Globus pallidus (tissue), 1 donor: ENCODE data around the gene LTB.
A peak's percentile ranks its signal among the peaks of the same experiment; 100 is the strongest.
"Not testable (repeated sequence)": the region's sequence is repeated elsewhere in the genome, so short reads cannot be mapped to it uniquely, and the experiment has no call there.

Experiments used
- DNase-seq: peaks from one replicate; pipeline ENCODE4 v3.0.0-alpha.2; 2015; ENCODE audit warnings: low spot score

Gene LTB

DNA sequence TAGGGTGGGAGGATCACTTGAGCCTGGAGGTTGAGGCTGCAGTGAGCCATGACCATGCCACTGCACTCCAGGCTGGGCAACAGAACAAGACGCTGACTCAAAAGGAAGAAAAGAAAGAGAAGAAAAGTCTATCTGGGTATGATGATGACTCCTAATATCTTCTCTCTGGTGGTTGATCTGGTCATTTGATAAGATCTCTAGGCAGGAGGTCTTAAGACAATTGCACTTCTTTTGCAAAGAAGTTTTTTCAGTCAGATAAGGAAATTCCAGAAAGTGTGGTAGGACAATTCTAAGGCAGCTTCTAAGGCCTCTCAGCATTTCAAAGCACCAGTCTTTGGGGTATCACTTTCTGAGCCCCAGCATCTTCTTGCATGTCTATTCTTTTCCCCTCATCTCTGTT, 25.1 kb upstream of the LTB start:
- no peak for DNase-seq

DNA sequence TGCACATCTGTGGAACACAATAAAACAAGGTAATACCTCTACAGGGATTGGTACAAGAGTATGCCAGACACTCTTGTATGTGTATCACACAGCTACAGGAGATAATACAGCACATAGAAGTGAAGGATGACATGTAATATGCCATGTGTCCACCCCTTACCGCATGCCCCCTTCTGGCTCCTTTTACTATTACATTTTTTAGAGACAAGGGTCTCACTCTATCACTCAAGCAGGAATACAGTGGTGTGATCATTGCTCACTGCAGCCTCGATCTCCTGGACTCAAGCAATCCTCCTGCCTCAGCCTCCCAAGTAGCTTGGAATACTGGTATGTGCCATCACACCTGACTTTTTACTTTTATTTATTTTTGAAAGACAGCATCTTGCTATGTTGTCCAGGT, 14.8 kb upstream of the LTB start:
- DNase-seq = no peak

DNA sequence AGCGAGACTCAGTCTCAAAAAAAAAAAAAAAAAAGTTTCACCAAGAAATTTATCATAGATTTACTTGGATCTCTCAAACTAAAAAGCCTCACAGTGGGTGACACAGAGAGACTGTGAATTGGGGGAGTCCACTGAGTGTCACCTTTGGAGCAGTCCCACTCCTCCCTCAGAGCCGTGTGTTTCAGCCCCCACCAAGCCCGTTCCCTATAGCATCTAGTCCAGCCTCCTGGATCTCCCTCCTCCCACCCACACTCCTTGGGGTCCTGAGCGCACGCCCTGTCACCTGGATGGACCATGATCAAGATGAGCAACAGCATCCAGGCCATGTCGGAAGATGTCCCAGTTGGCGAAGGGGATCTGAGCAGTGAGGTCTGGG, 10.2 kb upstream of the LTB start:
- no peak for DNase-seq

DNA sequence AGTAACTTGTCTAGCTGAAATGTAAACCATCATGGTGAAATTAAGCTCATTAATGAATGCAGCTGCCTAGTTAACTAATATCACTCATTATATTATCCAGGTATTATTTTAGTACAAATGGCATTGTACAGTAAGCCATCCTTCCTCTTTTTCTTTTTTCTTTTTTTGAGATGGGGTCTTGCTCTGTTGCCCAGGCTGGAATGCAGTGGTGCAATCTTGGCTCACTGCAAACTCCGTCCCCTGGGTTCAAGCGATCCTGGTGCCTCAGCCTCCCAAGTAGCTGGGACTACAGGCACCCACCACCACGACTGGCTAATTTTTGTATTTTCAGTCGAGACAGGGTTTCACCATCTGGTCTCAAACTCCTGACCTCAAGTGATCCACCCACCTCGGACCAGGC, 8.5 kb upstream of the LTB start:
- DNase-seq = not testable (repeated sequence)

DNA sequence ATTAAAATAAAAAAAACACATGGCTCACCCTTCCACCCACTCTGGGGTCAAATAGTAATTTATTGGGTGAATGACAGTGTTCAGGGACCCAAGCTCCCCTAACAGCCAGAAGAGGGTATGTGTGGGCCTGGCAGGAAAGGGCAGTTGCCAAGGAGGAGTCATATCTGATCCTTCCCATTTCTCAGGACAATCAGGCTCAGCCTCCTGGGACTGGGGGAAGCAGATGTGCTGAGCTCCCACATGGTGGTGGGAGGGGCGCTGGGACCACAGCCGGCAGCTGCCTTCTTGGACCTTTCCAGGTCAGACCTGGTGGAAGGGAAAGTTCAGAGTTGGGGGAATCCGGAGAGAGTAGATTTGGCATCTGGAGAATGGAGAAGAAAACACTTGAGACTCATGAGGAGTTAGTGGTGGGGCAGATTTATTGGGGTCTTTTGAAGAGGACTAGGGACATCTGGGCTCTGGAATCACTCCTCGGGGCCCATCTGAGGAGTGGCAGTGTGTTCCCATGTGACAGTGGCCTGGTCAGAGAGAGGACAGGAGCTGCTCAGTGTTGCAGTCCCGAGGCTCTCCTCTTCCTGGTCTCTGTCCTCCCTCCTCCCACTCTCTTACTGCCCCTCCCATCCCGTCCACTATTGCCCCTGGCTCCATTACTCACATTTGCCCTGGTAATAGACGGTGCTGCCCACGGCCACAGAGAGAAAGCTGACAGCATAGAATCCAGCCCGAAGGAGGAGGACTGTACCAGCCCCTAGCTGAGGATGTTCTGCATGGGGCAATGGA, 6.8 kb upstream of the LTB start:
- DNase-seq = no peak

DNA sequence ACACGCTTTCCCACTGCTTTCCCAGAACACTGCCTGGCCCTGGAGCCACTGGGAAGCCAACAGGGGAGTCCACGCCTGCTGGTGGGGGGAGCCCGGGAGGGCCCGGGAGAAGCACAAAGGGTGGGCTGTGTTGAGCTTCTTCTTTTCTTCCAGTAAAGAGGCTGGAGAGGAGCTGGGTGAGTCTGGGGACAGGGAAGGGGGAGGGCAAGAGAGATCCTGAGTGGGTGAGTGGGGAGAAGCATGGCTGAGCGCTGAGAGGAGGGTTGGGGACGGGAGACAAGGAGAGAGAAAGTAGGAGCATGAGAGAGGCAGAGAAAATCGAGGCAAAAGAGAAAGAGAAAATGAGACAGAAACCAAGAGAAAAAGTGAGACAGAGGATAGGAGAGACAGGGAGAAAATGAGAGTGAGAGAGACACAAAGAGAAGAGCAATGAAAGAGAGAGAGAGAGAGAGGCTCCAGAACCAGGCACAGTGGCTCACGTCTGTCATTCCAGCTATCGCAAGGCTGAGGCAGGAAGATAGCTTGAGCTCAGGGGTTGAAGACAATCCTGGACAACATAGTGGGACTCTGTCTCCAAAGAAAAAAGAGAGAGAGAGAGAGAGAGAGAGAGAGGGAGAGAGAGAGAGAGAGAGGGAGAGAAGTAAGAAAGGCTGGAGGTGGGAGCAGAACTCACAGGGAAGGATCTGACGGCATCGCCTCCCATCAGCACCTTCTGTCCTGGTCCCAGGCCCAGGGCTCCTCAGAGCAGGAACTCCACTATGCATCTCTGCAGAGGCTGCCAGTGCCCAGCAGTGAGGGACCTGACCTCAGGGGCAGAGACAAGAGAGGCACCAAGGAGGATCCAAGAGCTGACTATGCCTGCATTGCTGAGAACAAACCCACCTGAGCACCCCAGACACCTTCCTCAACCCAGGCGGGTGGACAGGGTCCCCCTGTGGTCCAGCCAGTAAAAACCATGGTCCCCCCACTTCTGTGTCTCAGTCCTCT, 5.9 kb upstream of the LTB start:
- DNase-seq = no peak

DNA sequence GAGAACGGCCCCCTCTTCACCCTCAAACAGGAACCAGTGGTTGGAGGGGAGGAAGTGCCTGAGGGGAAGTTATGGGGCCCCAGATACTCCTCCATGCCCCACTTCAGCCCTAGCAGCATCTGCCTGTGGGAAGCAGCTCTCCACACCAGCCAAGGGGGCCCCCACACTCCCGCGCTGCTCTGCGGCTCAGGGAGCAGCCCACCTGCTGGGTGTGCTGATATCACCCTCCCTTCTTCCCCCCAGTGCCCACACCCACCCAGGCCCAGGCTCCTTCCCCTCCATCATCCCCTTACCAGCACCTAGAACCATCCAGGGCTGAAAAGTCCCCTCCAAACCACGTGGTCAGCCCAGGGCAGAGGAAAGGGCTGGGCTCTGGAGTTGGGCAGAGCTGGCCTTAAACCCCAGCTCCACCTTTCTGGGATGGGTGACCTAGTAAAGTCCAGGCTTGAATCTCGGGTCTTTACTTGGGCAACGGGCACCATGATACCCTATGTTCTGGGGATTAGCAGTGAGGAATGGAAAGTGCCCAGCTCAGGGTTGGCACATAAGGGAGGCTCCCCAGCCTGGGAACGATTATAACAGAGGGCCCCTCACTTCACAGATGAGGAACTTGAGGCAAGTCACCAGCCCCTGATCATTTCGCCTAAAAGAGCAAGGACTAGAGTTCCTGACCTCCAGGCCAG, 4.5 kb upstream of the LTB start:
- DNase-seq = peak; percentile 45

DNA sequence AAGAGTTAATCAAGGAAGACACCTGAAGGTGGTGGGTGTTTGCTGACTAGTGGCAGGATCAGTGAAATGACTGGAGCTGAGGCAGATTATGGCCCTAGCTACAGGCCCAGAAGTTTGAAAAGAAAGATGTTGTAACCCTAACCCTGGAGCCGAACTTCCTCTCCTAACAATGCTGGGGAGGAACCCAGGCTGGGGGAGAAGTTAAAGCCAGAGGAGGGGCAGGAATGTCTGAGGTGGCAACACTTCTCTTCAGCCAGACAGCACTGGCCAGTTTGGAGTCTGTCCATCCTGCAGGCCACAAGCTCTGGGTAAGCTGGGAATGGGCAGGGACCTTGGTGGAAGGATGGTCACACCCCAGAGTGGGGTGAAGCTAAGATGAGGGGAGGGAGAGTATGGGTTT, 3.8 kb upstream of the LTB start, which contains the start of gene LST1:
LST1 (plus strand) TSS at position 270 of the 400 bp plus-strand sequence. CDS start 1,023 bp downstream, outside the sequence.
- peak; percentile 50 for DNase-seq

DNA sequence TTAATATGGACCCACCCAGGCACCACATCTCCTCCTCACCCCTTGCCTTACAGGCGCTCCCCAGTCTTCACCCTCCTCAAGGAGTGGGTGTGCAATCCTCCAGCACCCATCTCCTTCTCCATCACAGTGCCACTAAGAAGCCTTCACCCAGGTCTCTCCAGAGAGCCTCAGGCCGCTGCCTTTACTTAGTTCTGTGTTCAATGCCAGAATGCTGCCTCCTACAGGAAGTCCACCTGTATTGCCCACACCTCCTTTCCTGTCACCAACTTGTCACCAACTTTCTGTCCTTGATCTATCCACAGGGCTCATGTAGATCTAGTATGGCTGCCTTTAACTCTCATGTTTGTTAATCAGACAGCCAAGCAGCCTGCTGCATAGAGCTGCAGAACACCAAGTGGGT, 3.3 kb upstream of the LTB start:
- no peak for DNase-seq

DNA sequence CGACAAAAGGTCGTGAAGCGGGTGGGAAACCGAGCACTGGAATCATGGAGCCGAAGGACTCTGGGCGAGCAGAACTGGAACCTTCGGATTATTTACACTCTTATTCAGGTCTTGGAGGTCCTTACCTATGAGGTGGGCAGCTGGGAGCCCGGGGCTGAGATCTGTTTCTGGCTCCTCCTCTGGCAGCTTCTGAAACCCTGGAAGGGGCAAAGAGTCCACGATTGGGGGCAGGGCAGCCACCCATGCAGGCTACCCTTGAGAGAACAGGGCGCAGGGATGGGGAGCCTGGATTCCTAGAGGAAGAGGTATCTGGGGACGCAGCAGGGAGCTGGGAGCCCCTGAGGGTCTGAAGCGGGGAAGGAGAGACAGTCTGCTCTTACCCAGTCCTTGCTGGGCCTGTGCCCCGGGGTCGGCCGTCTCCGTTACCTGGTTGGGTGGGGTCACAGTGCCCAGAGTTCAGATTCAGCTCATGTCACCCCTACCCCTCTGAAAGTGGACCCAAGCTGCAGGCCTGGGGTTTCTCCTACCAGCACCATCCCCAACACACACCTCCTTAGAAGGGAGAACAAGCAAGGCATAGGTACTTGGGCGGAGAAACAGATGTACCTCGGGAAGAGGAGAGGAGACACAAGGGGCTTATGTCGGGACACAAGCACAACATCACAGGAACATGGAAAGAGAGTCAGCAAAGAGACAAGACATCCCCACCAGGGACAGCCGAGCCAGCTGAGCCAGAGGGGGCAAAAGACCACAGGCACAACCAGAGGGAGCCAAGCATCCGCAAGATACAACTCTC, 592 bp downstream of the LTB start:
- no peak for DNase-seq

DNA sequence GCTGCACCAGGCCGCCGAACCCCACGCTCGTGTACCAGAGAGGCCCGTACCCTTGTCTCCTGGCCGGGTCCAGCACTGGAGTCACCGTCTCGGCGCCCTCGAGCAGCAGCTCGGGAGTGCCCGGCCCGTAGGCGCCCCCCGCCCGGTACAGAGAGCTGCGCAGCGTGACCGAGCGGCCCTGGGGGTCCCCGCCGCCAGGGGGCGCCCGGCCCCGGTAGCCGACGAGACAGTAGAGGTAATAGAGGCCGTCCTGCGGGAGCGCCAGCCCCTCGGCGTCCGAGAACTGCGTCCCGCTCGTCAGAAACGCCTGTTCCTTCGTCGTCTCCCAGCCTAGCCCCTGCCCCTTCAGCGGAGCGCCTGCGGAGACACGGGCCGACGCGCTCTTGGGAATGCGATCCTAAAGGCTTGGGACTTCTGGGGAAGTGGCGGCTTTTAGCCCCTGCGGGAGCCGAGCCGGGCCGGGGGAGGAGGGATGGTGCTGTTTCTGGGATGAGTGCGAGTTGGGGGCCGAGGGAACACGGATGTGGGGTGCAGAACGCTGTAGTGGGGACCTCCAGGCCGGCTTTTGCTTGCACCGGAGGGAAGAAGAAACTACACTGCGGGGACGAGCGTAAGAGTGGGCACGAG, 1.3 kb downstream of the LTB start:
- DNase-seq = peak; percentile 72

DNA sequence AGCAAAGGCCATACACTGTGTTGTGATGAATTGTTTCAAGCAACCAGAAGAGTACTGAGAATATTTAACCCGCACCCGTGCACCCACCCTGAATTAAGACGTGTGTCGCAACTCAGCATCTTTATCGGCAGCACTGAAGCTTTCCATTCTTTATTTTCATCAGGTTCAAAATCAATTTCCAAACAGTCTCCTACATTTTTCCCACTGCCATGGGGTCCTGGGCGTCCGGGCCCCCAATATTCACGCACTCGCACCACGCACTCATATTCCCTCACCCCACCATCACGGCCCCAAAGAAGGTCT, 1.8 kb downstream of the LTB start:
- DNase-seq = no peak

DNA sequence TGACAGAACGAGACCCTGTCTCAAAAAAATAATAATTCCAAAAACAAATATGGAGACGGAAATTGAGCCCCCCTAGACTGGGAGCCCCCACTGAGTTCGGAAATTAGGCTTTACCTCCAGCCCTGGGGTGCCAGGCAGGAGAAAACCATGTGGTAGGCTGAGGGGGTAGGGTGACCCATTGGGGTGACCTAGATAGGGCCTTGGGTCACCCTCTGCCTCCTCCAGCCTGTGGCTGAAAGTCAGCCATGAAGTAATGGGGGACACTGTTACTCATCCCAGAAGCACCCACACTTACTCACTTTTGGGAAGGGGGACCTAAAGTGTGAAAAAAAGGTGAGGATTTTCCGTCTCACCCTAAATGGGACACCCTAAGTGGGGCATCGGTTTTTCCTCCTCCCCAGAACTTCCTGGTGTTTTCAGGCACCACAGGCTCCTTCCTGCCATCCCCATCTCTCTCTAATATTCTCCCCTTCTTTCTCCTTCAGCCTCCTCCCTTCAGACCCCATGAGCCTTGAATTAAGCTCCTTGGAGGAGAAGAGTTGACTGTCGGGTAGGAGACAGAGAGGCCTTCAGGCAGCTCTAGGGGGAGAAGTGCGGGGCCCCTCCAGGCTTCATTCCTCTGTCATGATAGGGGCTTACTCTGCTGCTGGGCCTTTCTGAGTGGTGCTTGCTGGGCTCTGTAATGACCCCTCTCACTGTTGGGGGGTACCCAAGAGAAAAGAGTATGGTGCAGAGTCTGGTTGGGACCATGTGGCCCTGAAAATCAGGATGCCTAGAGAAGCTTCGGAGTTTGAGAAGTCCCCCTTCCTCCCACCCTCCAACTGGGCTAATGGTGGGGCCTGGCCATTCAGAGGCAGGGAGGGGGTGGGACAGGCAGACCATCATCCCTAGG, 2.4 kb downstream of the LTB start:
- DNase-seq = no peak

DNA sequence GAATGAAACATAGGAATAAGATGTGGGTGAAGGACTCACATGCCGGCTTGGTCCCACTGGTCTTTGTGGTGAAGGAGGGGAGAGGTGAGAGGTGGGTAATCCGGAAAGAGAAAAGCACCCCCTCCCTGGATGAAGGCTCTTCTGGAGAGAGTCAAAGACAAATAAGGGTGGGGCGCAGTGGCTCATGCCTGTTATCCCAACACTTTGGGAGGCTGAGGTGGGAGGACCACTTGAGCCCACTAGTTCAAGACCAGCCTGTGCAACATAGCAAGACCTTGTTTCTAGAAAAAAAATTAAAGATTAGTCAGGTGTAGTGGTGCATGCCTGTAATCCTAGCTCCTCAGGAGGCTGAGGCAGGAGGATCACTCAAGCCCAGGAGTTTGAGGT, 3.1 kb downstream of the LTB start:
- no peak for DNase-seq

DNA sequence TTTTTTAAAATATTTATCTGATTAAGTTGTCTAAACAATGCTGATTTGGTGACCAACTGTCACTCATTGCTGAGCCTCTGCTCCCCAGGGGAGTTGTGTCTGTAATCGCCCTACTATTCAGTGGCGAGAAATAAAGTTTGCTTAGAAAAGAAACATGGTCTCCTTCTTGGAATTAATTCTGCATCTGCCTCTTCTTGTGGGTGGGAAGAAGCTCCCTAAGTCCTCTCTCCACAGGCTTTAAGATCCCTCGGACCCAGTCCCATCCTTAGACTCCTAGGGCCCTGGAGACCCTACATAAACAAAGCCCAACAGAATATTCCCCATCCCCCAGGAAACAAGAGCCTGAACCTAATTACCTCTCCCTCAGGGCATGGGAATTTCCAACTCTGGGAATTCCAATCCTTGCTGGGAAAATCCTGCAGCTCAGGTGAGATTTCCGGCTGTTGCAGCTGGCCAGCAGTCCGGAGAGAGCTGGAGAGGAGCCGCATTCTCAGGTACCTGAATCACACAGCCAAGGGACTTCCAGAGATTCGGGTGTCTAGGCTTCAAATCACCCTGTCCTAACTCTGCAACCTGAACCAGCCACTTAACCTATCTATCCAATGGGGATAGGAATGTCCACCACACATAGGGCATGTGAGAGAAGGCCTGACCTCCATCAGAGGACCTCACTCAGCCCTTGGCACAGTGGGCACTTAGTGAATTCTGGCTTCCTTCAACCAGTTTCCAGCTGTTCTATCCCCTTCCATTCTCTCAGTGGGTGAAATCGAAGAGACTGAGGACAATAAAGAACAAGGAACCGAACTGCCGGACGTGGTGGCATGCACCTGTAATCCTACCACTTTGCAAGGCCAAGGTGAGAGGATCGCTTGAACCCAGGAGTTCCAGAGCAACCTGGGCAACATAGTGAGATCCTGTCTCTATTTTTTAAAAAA, 3.8 kb downstream of the LTB start:
- DNase-seq = no peak

DNA sequence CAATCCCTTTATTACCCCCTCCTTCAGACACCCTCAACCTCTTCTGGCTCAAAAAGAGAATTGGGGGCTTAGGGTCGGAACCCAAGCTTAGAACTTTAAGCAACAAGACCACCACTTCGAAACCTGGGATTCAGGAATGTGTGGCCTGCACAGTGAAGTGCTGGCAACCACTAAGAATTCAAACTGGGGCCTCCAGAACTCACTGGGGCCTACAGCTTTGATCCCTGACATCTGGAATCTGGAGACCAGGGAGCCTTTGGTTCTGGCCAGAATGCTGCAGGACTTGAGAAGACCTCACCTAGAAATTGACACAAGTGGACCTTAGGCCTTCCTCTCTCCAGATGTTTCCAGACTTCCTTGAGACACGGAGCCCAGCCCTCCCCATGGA, 4.7 kb downstream of the LTB start:
- DNase-seq = no peak

DNA sequence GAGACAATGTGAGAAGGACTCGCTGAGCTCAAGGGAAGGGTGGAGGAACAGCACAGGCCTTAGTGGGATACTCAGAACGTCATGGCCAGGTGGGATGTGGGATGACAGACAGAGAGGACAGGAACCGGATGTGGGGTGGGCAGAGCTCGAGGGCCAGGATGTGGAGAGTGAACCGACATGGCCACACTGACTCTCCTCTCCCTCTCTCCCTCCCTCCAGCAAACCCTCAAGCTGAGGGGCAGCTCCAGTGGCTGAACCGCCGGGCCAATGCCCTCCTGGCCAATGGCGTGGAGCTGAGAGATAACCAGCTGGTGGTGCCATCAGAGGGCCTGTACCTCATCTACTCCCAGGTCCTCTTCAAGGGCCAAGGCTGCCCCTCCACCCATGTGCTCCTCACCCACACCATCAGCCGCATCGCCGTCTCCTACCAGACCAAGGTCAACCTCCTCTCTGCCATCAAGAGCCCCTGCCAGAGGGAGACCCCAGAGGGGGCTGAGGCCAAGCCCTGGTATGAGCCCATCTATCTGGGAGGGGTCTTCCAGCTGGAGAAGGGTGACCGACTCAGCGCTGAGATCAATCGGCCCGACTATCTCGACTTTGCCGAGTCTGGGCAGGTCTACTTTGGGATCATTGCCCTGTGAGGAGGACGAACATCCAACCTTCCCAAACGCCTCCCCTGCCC, 5.2 kb downstream of the LTB start:
- no peak for DNase-seq

DNA sequence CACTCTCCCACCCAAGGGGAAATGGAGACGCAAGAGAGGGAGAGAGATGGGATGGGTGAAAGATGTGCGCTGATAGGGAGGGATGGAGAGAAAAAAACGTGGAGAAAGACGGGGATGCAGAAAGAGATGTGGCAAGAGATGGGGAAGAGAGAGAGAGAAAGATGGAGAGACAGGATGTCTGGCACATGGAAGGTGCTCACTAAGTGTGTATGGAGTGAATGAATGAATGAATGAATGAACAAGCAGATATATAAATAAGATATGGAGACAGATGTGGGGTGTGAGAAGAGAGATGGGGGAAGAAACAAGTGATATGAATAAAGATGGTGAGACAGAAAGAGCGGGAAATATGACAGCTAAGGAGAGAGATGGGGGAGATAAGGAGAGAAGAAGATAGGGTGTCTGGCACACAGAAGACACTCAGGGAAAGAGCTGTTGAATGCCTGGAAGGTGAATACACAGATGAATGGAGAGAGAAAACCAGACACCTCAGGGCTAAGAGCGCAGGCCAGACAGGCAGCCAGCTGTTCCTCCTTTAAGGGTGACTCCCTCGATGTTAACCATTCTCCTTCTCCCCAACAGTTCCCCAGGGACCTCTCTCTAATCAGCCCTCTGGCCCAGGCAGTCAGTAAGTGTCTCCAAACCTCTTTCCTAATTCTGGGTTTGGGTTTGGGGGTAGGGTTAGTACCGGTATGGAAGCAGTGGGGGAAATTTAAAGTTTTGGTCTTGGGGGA, 6.1 kb downstream of the LTB start:
- no peak for DNase-seq
